Mesenchymal stem cell (in vitro differentiated cells and primary cell): ENCODE measurements around the gene ADK.
A peak's percentile ranks its signal among the peaks of the same experiment; 100 is the strongest.
"Not testable (repeated sequence)": the region's sequence is repeated elsewhere in the genome, so short reads cannot be mapped to it uniquely, and the experiment has no call there.

Experiments
- DNase-seq: peaks from one replicate; pipeline ENCODE4 v3.0.0-alpha.2; 2013
- H2AFZ ChIP-seq: one replicate; pipeline ENCODE4 v1.6.1; 2013; ENCODE audit warnings: low read depth, mild to moderate bottlenecking, control low read depth, inconsistent platforms, low read length, moderate library complexity
- H2AK5ac ChIP-seq: 2 replicates; pipeline ENCODE4 v1.6.1; 2013; ENCODE audit warnings: low read length, moderate library complexity, mild to moderate bottlenecking, inconsistent platforms; ENCODE audit not compliant: severe bottlenecking
- H2BK120ac ChIP-seq: one replicate; pipeline ENCODE4 v1.6.1; 2013; ENCODE audit warnings: low read depth, mild to moderate bottlenecking, inconsistent platforms, low read length, moderate library complexity
- H2BK12ac ChIP-seq, 2 experiments: one replicate each; pipeline ENCODE4 v1.6.1; 2013; ENCODE audit warnings: inconsistent platforms in 2 of 2, low read length in 2 of 2, mild to moderate bottlenecking in 2 of 2, moderate library complexity in 2 of 2, control low read depth in 1 of 2
- H2BK15ac ChIP-seq: one replicate; pipeline ENCODE4 v1.6.1; 2013; ENCODE audit warnings: mild to moderate bottlenecking, low read depth, inconsistent platforms; ENCODE audit not compliant: poor library complexity, severe bottlenecking
- H2BK5ac ChIP-seq: 2 replicates; pipeline ENCODE4 v1.6.1; 2013; ENCODE audit warnings: low read depth, mild to moderate bottlenecking, low read length, control low read depth, inconsistent platforms; ENCODE audit not compliant: poor library complexity, severe bottlenecking
- H3K14ac ChIP-seq, 2 experiments: one replicate each; pipeline ENCODE4 v1.6.1; 2013; ENCODE audit warnings: inconsistent platforms in 2 of 2, low read length in 2 of 2, control low read depth in 1 of 2, mild to moderate bottlenecking in 1 of 2, moderate library complexity in 1 of 2
- H3K18ac ChIP-seq, 2 experiments: one replicate each; pipeline ENCODE4 v1.6.1; 2013; ENCODE audit warnings: inconsistent platforms in 2 of 2, low read length in 2 of 2, control low read depth in 1 of 2, low read depth in 1 of 2, mild to moderate bottlenecking in 1 of 2
- H3K23ac ChIP-seq, 2 experiments: one replicate each; pipeline ENCODE4 v1.6.1; 2013; ENCODE audit warnings: inconsistent platforms in 2 of 2, low read length in 2 of 2, mild to moderate bottlenecking in 2 of 2, moderate library complexity in 2 of 2, control low read depth in 1 of 2
- H3K27ac ChIP-seq: 2 replicates; pipeline ENCODE4 v1.5.1; 2013; ENCODE audit warnings: mild to moderate bottlenecking, moderate library complexity, low read length, control low read depth, inconsistent platforms; ENCODE audit not compliant: poor library complexity, severe bottlenecking
- H3K27me3 ChIP-seq, 2 experiments: 2 replicates each; pipeline versions ENCODE4 v1.6.1 to v1.7.0; 2013; ENCODE audit warnings: low read length in 2 of 2, mild to moderate bottlenecking in 2 of 2, moderate library complexity in 2 of 2, control low read depth in 1 of 2, inconsistent platforms in 1 of 2; ENCODE audit not compliant: control insufficient read depth in 1 of 2, insufficient read depth in 1 of 2
- H3K36me3 ChIP-seq, 2 experiments: 2 replicates each; pipeline versions ENCODE4 v1.6.1 to v1.7.0; 2013; ENCODE audit warnings: low read length in 2 of 2, control low read depth in 1 of 2, inconsistent platforms in 1 of 2, low read depth in 1 of 2, mild to moderate bottlenecking in 1 of 2; ENCODE audit not compliant: insufficient read depth in 2 of 2, control insufficient read depth in 1 of 2
- H3K4ac ChIP-seq, 2 experiments: one replicate each; pipeline ENCODE4 v1.6.1; 2013; ENCODE audit warnings: inconsistent platforms in 2 of 2, low read length in 2 of 2, mild to moderate bottlenecking in 2 of 2, moderate library complexity in 2 of 2, control low read depth in 1 of 2, low read depth in 1 of 2
- H3K4me1 ChIP-seq: 2 replicates; pipeline ENCODE4 v1.6.1; 2013; ENCODE audit warnings: low read depth, low read length, control low read depth; ENCODE audit not compliant: control insufficient read depth, insufficient read depth
- H3K4me2 ChIP-seq: 2 replicates; pipeline ENCODE4 v1.6.1; 2013; ENCODE audit warnings: low read length, mild to moderate bottlenecking, inconsistent platforms; ENCODE audit not compliant: poor library complexity, severe bottlenecking
- H3K4me3 ChIP-seq, 2 experiments: 2 replicates each; pipeline versions ENCODE4 v1.5.1 to v1.7.0; 2013; ENCODE audit warnings: low read length in 2 of 2, mild to moderate bottlenecking in 2 of 2, control low read depth in 1 of 2, low read depth in 1 of 2; ENCODE audit not compliant: insufficient read depth in 1 of 2
- H3K79me1 ChIP-seq: replicated peaks from 2 replicates; pipeline ENCODE4 v1.6.1; 2013; ENCODE audit warnings: mild to moderate bottlenecking, control low read depth, low read length, inconsistent platforms; ENCODE audit not compliant: poor library complexity, severe bottlenecking
- H3K9ac ChIP-seq: 2 replicates; pipeline ENCODE4 v1.7.0; 2013; ENCODE audit warnings: mild to moderate bottlenecking, low read length, moderate library complexity
- H3K9me3 ChIP-seq: 2 replicates; pipeline ENCODE4 v1.7.0; 2013; ENCODE audit warnings: mild to moderate bottlenecking, low read length; ENCODE audit not compliant: control insufficient read depth
- H4K8ac ChIP-seq: one replicate; pipeline ENCODE4 v1.6.1; 2013; ENCODE audit warnings: inconsistent platforms, mild to moderate bottlenecking, low read length, moderate library complexity
- H4K91ac ChIP-seq: one replicate; pipeline ENCODE4 v1.6.1; 2013; ENCODE audit warnings: mild to moderate bottlenecking, low read length, inconsistent platforms
- WGBS: methylation state at CpG from one replicate; pipeline ENCODE4 v1.1.7; 2013; ENCODE audit warnings: mixed read lengths; 5-methylcytosine and 5-hydroxymethylcytosine counted together

Gene ADK

GRCh38 chr10:74188617-74189016 lies 37.6 kb downstream of the ADK start:
- not testable (repeated sequence) for H2AFZ ChIP-seq, H2AK5ac ChIP-seq, H2BK12ac ChIP-seq, H3K9me3 ChIP-seq, DNase-seq, H3K23ac ChIP-seq, H2BK15ac ChIP-seq, H3K4me1 ChIP-seq, H3K4me3 ChIP-seq, H2BK5ac ChIP-seq, H3K36me3 ChIP-seq, H3K27ac ChIP-seq, H3K18ac ChIP-seq, H3K4ac ChIP-seq, H3K14ac ChIP-seq, H3K79me1 ChIP-seq, H3K4me2 ChIP-seq, H3K27me3 ChIP-seq, H4K91ac ChIP-seq, H4K8ac ChIP-seq, H3K9ac ChIP-seq
- H2BK120ac ChIP-seq = peak overlapping the region; percentile 49
- 99% methylated on average over 9 of the region's 13 CpGs for WGBS

GRCh38 chr10:74189999-74190421 lies 39.0 kb downstream of the ADK start:
- Histone ChIP-seq H3K79me1 (peaks cover 7% of the 10 kb centered on the region), H4K8ac (no peak overlapping the region), H2AFZ (no peak overlapping the region), H3K4me3 (peak overlapping the region in 1 of 2 experiments; percentile 74), H3K4ac (no peak overlapping the region), H2BK5ac (no peak overlapping the region), H3K23ac (no peak overlapping the region), H3K36me3 (no peaks in the 10 kb centered on the region), H3K18ac (peak overlapping the region in 1 of 2 experiments; percentile 45), H3K9ac (peak overlapping the region; percentile 88), H2BK12ac (no peak overlapping the region), H3K4me2 (peak overlapping the region; percentile 36), H3K14ac (no peak overlapping the region), H3K4me1 (peaks cover 4% of the 10 kb centered on the region), H2AK5ac (no peak overlapping the region), H3K27ac (peak overlapping the region; percentile 83), H3K27me3 (no peaks in the 10 kb centered on the region), H4K91ac (no peak overlapping the region), H2BK15ac (no peak overlapping the region), H3K9me3 (no peaks in the 10 kb centered on the region), H2BK120ac (no peak overlapping the region)
- 9% methylated on average over 3 of the region's 3 CpGs for whole genome bisulfite sequencing
- peak; percentile 90 for DNase-seq

- Histone ChIP-seq H3K4me2 (peak overlapping the region; percentile 36), H2BK12ac (no peak overlapping the region), H3K27ac (peak overlapping the region; percentile 83), H2AFZ (no peak overlapping the region), H2BK5ac (no peak overlapping the region), H3K36me3 (no peaks in the 10 kb centered on the region), H3K79me1 (peaks cover 7% of the 10 kb centered on the region), H3K4me1 (peaks cover 4% of the 10 kb centered on the region), H3K9me3 (no peaks in the 10 kb centered on the region), H3K4me3 (peak overlapping the region in 1 of 2 experiments; percentile 74), H2BK120ac (peak overlapping the region; percentile 1), H3K23ac (no peak overlapping the region), H3K27me3 (no peaks in the 10 kb centered on the region), H3K14ac (no peak overlapping the region), H2BK15ac (no peak overlapping the region), H3K4ac (no peak overlapping the region), H4K91ac (no peak overlapping the region), H4K8ac (peak overlapping the region; percentile 80), H2AK5ac (no peak overlapping the region), H3K9ac (peak overlapping the region; percentile 88), H3K18ac (peak overlapping the region in 1 of 2 experiments; percentile 45)
- DNase-seq = peak; percentile 44
Observed at GRCh38 chr10:74190494-74190893, 39.5 kb downstream of the ADK start.

- peaks cover 0 to 4% of the 10 kb centered on the region in 2 experiments for H3K36me3 ChIP-seq
- H3K4ac ChIP-seq = no peak overlapping the region
- H3K9ac ChIP-seq = peak overlapping the region; percentile 39
- H2BK120ac ChIP-seq = no peak overlapping the region
- H3K18ac ChIP-seq = no peak overlapping the region
- H3K4me2 ChIP-seq = no peak overlapping the region
- peaks cover 3% of the 10 kb centered on the region for H3K4me1 ChIP-seq
- no peak overlapping the region for H2AK5ac ChIP-seq
- no peak overlapping the region for H3K14ac ChIP-seq
- H4K8ac ChIP-seq = no peak overlapping the region
- H2AFZ ChIP-seq = no peak overlapping the region
- H3K27me3 ChIP-seq = no peaks in the 10 kb centered on the region
- H4K91ac ChIP-seq = no peak overlapping the region
- H3K23ac ChIP-seq = no peak overlapping the region
- H2BK15ac ChIP-seq = no peak overlapping the region
- H3K4me3 ChIP-seq = peak overlapping the region in 1 of 2 experiments; percentile 38
- H3K27ac ChIP-seq = no peak overlapping the region
- no peak for DNase-seq
- H2BK12ac ChIP-seq = no peak overlapping the region
- no peak overlapping the region for H2BK5ac ChIP-seq
- 88% methylated on average over 3 of the region's 3 CpGs for WGBS
- H3K79me1 ChIP-seq = peaks cover 15% of the 10 kb centered on the region
- H3K9me3 ChIP-seq = no peaks in the 10 kb centered on the region
Observed at GRCh38 chr10:74194545-74194944, 43.5 kb downstream of the ADK start.
